ENCODE measurements around the gene TSPAN31. TPM values are rescaled to one million over a fixed set of nuclear protein-coding genes. Genes with fewer than 3 reads are reported as not detected.

Gene TSPAN31
- total and polyA plus RNA-seq, 2 of the 8 experiments (the other 6 are each of a cell fraction or from before 2014, with no cell fraction given): 15.8 to 31.4 TPM

DNA sequence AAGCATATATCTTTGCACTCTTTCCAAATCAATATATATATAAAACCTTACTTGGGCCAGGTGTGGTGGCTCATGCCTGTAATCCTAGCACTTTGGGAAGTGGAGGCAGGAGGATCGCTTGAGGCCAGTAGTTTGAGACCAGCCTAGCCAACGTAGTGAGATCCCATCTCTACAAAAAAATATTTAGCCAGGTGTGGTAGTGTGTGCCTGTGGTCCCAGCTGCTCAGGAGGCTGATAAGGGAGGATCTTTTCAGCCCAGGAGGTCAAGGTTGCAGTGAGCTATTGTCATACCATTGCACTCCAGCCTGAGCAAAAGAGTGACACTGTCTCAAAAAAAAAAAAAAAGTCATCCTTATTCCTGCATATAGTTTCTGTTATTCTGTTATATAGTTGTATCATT is 36.5 kb upstream of the TSPAN31 start:
- H3K79me2 ChIP-seq (ENCODE audit: control insufficient read depth in 1 of 2, insufficient read depth in 2 of 2, low read length in 2 of 2): no peaks in the 10 kb centered on the region
- no peak overlapping the region for H3K23ac ChIP-seq (ENCODE audit: insufficient read length)
- H2BK120ac ChIP-seq (replicated peaks; ENCODE audit: low read depth, low read length): no peak overlapping the region
- no peak overlapping the region for H4K8ac ChIP-seq (ENCODE audit: extremely low read depth, insufficient read depth, low read length)
- no peak overlapping the region for H3K14ac ChIP-seq (ENCODE audit: insufficient read length)
- no peak overlapping the region for H4K91ac ChIP-seq (replicated peaks; ENCODE audit: insufficient read length, low read length)
- POLR2A ChIA-PET (ENCODE audit: partially characterized antibody): interaction anchor here (0.6 to 0.8 kb wide), 3 partner anchors 10 to 105 kb away, joined by 3 to 4 read pairs (median 4); no protein-coding TSS in a partner anchor
- H4K20me1 ChIP-seq (replicated peaks in 1 of 2; ENCODE audit: control insufficient read depth in 1 of 2, insufficient read depth in 2 of 2, low read length in 2 of 2): peaks cover 0 to 1% of the 10 kb centered on the region in 2 experiments
- no peaks in the 10 kb centered on the region; a peak in 1 of 8 replicates for H3K36me3 ChIP-seq (ENCODE audit: control insufficient read depth in 2 of 4, insufficient read depth in 4 of 4, low read length in 3 of 4)
- no peak overlapping the region for H2BK20ac ChIP-seq (ENCODE audit: low read length)
- H2BK15ac ChIP-seq (ENCODE audit: low read length): no peak overlapping the region
- H3K9ac ChIP-seq (replicated peaks in 1 of 4; ENCODE audit: extremely low read depth in 1 of 4, low read depth in 3 of 4, low read length in 3 of 4): no peak overlapping the region
- no peak overlapping the region for H3K4me3 ChIP-seq (ENCODE audit: extremely low read depth in 1 of 4, insufficient read depth in 2 of 4, low read depth in 3 of 4, low read length in 4 of 4)
- no peaks in the 10 kb centered on the region for H3K9me3 ChIP-seq (ENCODE audit: insufficient read depth in 2 of 2, low read depth in 1 of 2, low read length in 1 of 2)
- no peak overlapping the region for H3K27ac ChIP-seq (ENCODE audit: low read depth, low read length)
- H3K27me3 ChIP-seq (replicated peaks in 1 of 4; ENCODE audit: control insufficient read depth in 3 of 4, extremely low read depth in 1 of 4, insufficient read depth in 3 of 4, low read length in 3 of 4): no peaks in the 10 kb centered on the region
- H3K23me2 ChIP-seq (ENCODE audit: low read depth, low read length): no peaks in the 10 kb centered on the region
- no peak overlapping the region for H4K5ac ChIP-seq (ENCODE audit: insufficient read length, low read depth, low read length)
- no peak overlapping the region for H3K18ac ChIP-seq (ENCODE audit: extremely low read depth, low read length)
- no peaks in the 10 kb centered on the region for H3K79me1 ChIP-seq (ENCODE audit: low read depth, low read length)
- WGBS, 2 experiments (ENCODE audit: extremely low coverage in 1 of 2, insufficient coverage in 1 of 2, insufficient read length in 1 of 2, insufficient replicate concordance in 2 of 2, low coverage in 1 of 2, low lambda C conversion rate in 2 of 2, missing lambda C conversion rate in 1 of 2): 92% methylated on average over 2 of the region's 2 CpGs; no CpG with 5 or more reads in 1 of the 2 experiments
- no peak for FAIRE-seq
- DNase-seq (ENCODE audit: low read depth in 1 of 2, low spot score in 2 of 2): no peak
- no peak overlapping the region for H2BK5ac ChIP-seq (ENCODE audit: low read depth, low read length)
- H3K4ac ChIP-seq (replicated peaks; ENCODE audit: insufficient read length, low read depth, low read length): no peak overlapping the region
- no peak overlapping the region for H2AK5ac ChIP-seq (ENCODE audit: low read depth, low read length)
- no peak overlapping the region for H3K56ac ChIP-seq (replicated peaks; ENCODE audit: insufficient read length, low read depth, low read length)
- no peaks in the 10 kb centered on the region for H3K4me1 ChIP-seq (replicated peaks in 1 of 4; ENCODE audit: control insufficient read depth in 3 of 4, insufficient read depth in 4 of 4, low read length in 3 of 4)
- CTCF ChIA-PET (ENCODE audit: partially characterized antibody): interaction anchor here (0.6 to 2.1 kb wide), 3 partner anchors 14 to 125 kb away, joined by 3 to 5 read pairs (median 4); partner anchors contain the start of gene B4GALNT1
- H2BK12ac ChIP-seq (ENCODE audit: low read depth, low read length): no peak overlapping the region
- no peak overlapping the region for H2AFZ ChIP-seq (ENCODE audit: low read length)
- H3K4me2 ChIP-seq (ENCODE audit: insufficient read depth in 1 of 2, low read depth in 2 of 2, low read length in 2 of 2): no peak overlapping the region
- no peak for TF ChIP-seq FOSL1 (IDR thresholded peaks at IDR 0.05; ENCODE audit: insufficient read depth, low read depth, low read length)
- no peak for TF ChIP-seq CBX5 (IDR thresholded peaks at IDR 0.05; ENCODE audit: low read depth, low read length)

All from H1 (cell line).